Transverse colon (tissue), 4 donors: ENCODE results near the gene PDE4D. TPM values are rescaled to one million over a fixed set of nuclear protein-coding genes. Genes with fewer than 3 reads are reported as not detected.

Source experiments
- DNase-seq: peaks from one replicate; pipeline ENCODE4 v3.0.0-alpha.2; 2019
- H3K27ac ChIP-seq, 4 donors: fragments of 200-600 bp; sonication (generic); 2 replicates each; pipeline ENCODE4 v1.5.1; 2016 to 2018; ENCODE audit warnings: inconsistent platforms in 4 of 4
- H3K27me3 ChIP-seq: fragments of 200-600 bp; sonication (generic); 2 replicates; pipeline ENCODE4 v1.5.1; 2017; ENCODE audit warnings: inconsistent platforms
- H3K36me3 ChIP-seq, 4 donors: fragments of 200-600 bp; sonication (generic); 2 replicates each; pipeline ENCODE4 v1.5.1; 2017 to 2019; ENCODE audit warnings: inconsistent platforms in 4 of 4
- H3K4me1 ChIP-seq, 4 donors: fragments of 200-600 bp; sonication (generic); 2 replicates each; pipeline ENCODE4 v1.5.1; 2017 to 2020; ENCODE audit warnings: inconsistent platforms in 4 of 4
- H3K4me3 ChIP-seq, 4 donors: fragments of 200-600 bp; sonication (generic); 1 replicate in 1 of 4; 2 replicates in 3 of 4; pipeline versions ENCODE4 v1.5.1 to v1.6.1; 2017 to 2019; ENCODE audit warnings: inconsistent platforms in 4 of 4
- H3K9me3 ChIP-seq, 2 donors: fragments of 200-600 bp; sonication (generic); 2 replicates each; pipeline ENCODE4 v1.5.1; 2017 to 2019; ENCODE audit warnings: inconsistent platforms in 2 of 2
- EP300 ChIP-seq: sonication (generic); formaldehyde crosslinking; IDR thresholded peaks from one replicate; pipeline ENCODE4 v1.6.1; 2017; ENCODE audit warnings: antibody characterized with exemption, low read depth
- POLR2A ChIP-seq: fragments of 450-650 bp; IDR thresholded peaks from one replicate; pipeline ENCODE4 v1.6.1; 2016; ENCODE audit warnings: antibody characterized with exemption, mild to moderate bottlenecking, moderate library complexity
- POLR2AphosphoS5 ChIP-seq, 3 donors: sonication (generic); formaldehyde crosslinking; IDR thresholded peaks; one replicate each; pipeline ENCODE4 v1.6.1; 2016; ENCODE audit warnings: antibody characterized with exemption in 3 of 3
- WGBS, 2 donors: methylation state at CpG; one replicate each; pipeline ENCODE4 v1.1.5; 2018; ENCODE audit warnings: low coverage in 1 of 2; 5-methylcytosine and 5-hydroxymethylcytosine counted together
- in situ Hi-C, 4 donors: fragments of 200-750 bp; cut with MboI; loops; one replicate each; pipeline versions ENCODE4 v1.15.0 to v1.15.1; 2017; ENCODE audit warnings: low sequenced_read_pairs in 3 of 4, low pct_ligation_motif_present in 1 of 4, low pct_unique_long_range_greater_than_20kb in 1 of 4
- intact Hi-C: fragments of 100-400 bp; cut with DNase I; formaldehyde crosslinking; loops from one replicate; pipeline ENCODE4 v1.15.1; 2023; ENCODE audit warnings: low total_unique reads
- total RNA-seq, 4 donors: library from RNA; depleted of rRNA; stranded (reverse); fragments of >200 nt; gene quantifications; one replicate each; pipeline ENCODE4 v1.1.0, GENCODE V29; 2016
- TF ChIP-seq, protein P1 (sequence below), 5 experiments: fragments of 200-600 bp in 3 of 5; fragments of 450-650 bp in 2 of 5; sonication (generic) in 3 of 5; IDR thresholded peaks; 1 replicate in 2 of 5; 2 replicates in 3 of 5; pipeline ENCODE4 v1.5.1; 2016 to 2017; ENCODE audit warnings: antibody characterized with exemption in 5 of 5, inconsistent platforms in 3 of 5, mild to moderate bottlenecking in 2 of 5, moderate library complexity in 1 of 5

PDE4D gene
- total RNA-seq, 4 donors from 2014 or later = 47.0 to 302 (median 73.6) TPM

DNA sequence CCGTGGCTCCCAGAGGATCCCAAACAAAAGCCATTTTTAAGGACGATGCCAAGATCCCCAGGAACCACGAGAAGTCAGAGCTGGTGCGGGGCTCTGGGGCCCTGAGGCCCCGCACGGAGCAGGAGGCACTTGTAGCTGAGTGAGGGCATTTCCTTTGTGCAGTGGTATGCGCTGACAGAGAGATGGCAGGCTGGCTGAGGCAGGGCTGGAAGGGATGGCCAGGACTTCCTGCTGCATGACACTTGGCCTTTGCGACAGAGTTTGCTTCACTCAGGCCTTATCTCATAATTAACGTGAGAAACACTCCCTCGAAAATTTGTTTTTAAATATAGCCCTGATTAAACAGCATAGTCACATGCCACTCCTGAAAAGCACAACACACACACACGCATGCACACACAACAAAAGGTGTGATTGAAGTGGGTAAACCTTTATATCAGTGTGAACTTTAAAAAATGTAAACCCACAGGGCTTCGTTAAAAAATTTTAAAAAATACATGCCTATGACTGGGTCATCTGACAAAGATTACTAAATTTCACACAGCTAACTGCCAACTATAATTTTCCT lies 536.6 kb downstream of the PDE4D start:
- in situ Hi-C loops = loop anchor here in 1 of 4 donors (25.0 kb wide), 1 partner anchor 445 kb away; no protein-coding TSS in a partner anchor
- no peaks in the 10 kb centered on the region for H3K36me3 ChIP-seq
- H3K27ac ChIP-seq = peak overlapping the region; percentile 57 to 73 (median 70)
- H3K4me1 ChIP-seq = peaks cover 0 to 50% (median 6%) of the 10 kb centered on the region in 4 donors
- TF ChIP-seq POLR2A (no peak), POLR2AphosphoS5 (IDR thresholded peaks at IDR 0.05) (no peak)
- TF ChIP-seq, protein P1, sequence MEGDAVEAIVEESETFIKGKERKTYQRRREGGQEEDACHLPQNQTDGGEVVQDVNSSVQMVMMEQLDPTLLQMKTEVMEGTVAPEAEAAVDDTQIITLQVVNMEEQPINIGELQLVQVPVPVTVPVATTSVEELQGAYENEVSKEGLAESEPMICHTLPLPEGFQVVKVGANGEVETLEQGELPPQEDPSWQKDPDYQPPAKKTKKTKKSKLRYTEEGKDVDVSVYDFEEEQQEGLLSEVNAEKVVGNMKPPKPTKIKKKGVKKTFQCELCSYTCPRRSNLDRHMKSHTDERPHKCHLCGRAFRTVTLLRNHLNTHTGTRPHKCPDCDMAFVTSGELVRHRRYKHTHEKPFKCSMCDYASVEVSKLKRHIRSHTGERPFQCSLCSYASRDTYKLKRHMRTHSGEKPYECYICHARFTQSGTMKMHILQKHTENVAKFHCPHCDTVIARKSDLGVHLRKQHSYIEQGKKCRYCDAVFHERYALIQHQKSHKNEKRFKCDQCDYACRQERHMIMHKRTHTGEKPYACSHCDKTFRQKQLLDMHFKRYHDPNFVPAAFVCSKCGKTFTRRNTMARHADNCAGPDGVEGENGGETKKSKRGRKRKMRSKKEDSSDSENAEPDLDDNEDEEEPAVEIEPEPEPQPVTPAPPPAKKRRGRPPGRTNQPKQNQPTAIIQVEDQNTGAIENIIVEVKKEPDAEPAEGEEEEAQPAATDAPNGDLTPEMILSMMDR (IDR thresholded peaks at IDR 0.05) = no peak
- WGBS, 2 donors = 71 to 75% methylated on average over 3 to 12 of the region's 12 CpGs
- intact Hi-C loops = no loop called here
- no peak overlapping the region for H3K4me3 ChIP-seq
- no peak for DNase-seq
- no peaks in the 10 kb centered on the region for H3K27me3 ChIP-seq
- H3K9me3 ChIP-seq = no peaks in the 10 kb centered on the region

DNA sequence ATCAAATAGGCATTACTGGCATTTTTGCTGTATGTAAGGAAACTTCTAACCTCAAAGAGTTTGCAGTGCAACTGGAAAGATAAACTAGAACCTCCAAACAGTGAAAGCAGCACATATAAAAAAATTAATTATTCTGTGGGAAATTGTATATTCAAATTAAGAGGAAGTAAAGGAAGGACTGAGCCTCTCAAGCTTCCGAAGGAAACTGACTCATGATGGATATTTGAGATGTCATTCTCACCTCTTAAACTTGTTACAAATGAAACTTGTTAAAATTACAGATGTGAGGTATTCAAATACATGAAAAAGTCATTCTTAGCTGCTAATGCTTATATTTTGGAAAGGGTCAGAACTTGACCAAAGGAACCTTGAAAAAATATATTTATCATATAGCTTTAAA lies 538.7 kb downstream of the PDE4D start:
- Histone ChIP-seq H3K9me3 (no peaks in the 10 kb centered on the region), H3K36me3 (no peaks in the 10 kb centered on the region), H3K4me1 (peaks cover 0 to 58% (median 7%) of the 10 kb centered on the region in 4 donors), H3K27me3 (no peaks in the 10 kb centered on the region), H3K27ac (peak overlapping the region in 1 of 4 donors; percentile 12), H3K4me3 (no peak overlapping the region)
- TF ChIP-seq EP300 (no peak), POLR2A (no peak), POLR2AphosphoS5 (IDR thresholded peaks at IDR 0.05) (no peak)
- TF ChIP-seq, protein P1 (IDR thresholded peaks at IDR 0.05) = no peak
- DNase-seq = no peak
- in situ Hi-C loops = loop anchor here in 1 of 4 donors (25.0 kb wide), 1 partner anchor 443 kb away; no protein-coding TSS in a partner anchor
- WGBS, 2 donors = 73 to 86% methylated on average over 1 of the region's 1 CpG
- intact Hi-C loops = no loop called here

DNA sequence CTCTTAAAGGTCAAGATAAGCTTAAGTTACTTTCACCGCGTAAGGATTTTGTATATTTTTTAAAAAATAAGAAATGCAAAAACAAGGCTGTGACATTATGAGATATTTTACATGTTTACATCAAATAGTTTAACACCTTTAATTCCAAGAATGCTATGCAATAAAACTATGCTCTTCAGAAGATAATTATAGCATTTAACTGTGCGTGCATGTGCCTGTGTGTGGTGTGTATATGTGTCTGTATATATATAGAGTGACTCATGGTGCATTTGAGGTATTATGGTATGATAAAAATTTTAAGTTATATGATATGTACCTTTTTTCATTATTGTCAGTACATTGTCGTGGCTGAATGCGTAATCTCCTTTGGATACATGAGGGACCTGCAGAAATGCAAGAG lies 539.3 kb downstream of the PDE4D start:
- TF ChIP-seq POLR2AphosphoS5 (IDR thresholded peaks at IDR 0.05) = no peak
- TF ChIP-seq POLR2A = no peak
- no peak for TF ChIP-seq EP300
- TF ChIP-seq, protein P1 (IDR thresholded peaks at IDR 0.05) = no peak
- H3K27ac ChIP-seq = peak overlapping the region in 1 of 4 donors; percentile 73
- 76 to 79% methylated on average over 5 of the region's 5 CpGs for WGBS, 2 donors
- no peaks in the 10 kb centered on the region for H3K9me3 ChIP-seq
- H3K4me3 ChIP-seq = no peak overlapping the region
- in situ Hi-C loops (loop anchor here in 1 of 4 donors (25.0 kb wide), 1 partner anchor 442 kb away; no protein-coding TSS in a partner anchor), intact Hi-C loops (no loop called here)
- H3K36me3 ChIP-seq = no peaks in the 10 kb centered on the region
- H3K4me1 ChIP-seq = peaks cover 0 to 57% (median 7%) of the 10 kb centered on the region in 4 donors
- no peaks in the 10 kb centered on the region for H3K27me3 ChIP-seq
- no peak for DNase-seq

DNA sequence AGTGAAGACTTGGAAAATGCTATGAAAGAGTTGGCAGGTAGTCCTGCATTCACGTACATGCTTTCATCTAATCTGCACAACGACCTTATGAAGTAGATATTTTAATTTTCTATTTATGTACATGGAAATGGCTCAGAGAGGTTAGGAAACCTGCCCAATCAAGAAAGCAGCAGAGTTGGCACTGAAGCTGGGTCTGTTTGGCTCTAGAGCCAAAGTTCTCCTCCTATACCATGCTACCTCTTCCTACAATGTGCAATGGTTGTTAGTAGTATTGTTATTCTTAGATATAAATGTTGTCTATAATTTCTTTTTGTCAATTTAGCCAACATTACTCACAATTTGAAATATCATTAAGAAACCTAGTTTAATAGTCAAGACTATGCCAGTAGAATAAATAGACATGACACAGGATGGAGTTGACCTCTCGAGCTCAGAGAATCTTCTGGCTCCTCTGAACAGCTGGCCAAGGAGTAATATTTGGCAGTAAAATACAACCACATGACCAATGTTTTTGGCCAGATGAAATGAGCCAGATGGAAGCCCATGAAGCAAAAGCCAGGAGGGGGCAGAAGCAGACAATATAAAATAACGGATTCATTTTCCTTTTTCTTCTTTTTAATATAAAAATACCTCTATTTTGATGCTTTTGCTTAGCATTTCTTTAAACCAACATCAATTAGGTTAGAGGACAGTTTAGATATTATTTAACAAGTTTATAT lies 542.3 kb downstream of the PDE4D start:
- Histone ChIP-seq H3K9me3 (no peaks in the 10 kb centered on the region), H3K27me3 (no peaks in the 10 kb centered on the region), H3K4me3 (no peak overlapping the region), H3K4me1 (peaks cover 0 to 34% (median 6%) of the 10 kb centered on the region in 4 donors), H3K27ac (peak overlapping the region; percentile 49 to 76 (median 69)), H3K36me3 (no peaks in the 10 kb centered on the region)
- no peak for DNase-seq
- TF ChIP-seq EP300 = no peak
- TF ChIP-seq POLR2AphosphoS5 (IDR thresholded peaks at IDR 0.05) = peak; percentile 49 to 57 (median 53)
- TF ChIP-seq, protein P1 (IDR thresholded peaks at IDR 0.05) = peak in 1 of 5 experiments; percentile 8
- intact Hi-C loops (no loop called here), in situ Hi-C loops (loop anchor here in 1 of 4 donors (25.0 kb wide), 1 partner anchor 439 kb away; no protein-coding TSS in a partner anchor)
- 54 to 71% methylated on average over 3 to 4 of the region's 4 CpGs for WGBS, 2 donors
